HepG2 (cell line): ENCODE measurements around the gene KLHL3.

Experiments
- KMT2B ChIP-seq: IDR thresholded peaks from 2 replicates; pipeline ENCODE4 v1.6.1; 2016; ENCODE audit warnings: missing genetic modification reagents, missing compliant biosample characterization
- POLR2G ChIP-seq: fragments of 200-400 bp; formaldehyde crosslinking; IDR thresholded peaks from 2 replicates; pipeline ENCODE4 v1.6.1; 2018; ENCODE audit warnings: mild to moderate bottlenecking, low read depth, low read length, moderate library complexity
- SMAD1 ChIP-seq: sonication (generic); formaldehyde crosslinking; IDR thresholded peaks from 2 replicates; pipeline ENCODE4 v1.4.0; 2020; ENCODE audit warnings: missing genetic modification reagents, low read depth, mild to moderate bottlenecking, borderline replicate concordance
- TEAD2 ChIP-seq: sonication (generic); formaldehyde crosslinking; IDR thresholded peaks from 2 replicates; pipeline ENCODE4 v1.9.0; 2021; ENCODE audit warnings: missing genetic modification reagents
- ZMYM3 ChIP-seq: sonication (generic); formaldehyde crosslinking; IDR thresholded peaks from 2 replicates; pipeline ENCODE4 v1.5.1; 2020; ENCODE audit warnings: mild to moderate bottlenecking, missing genetic modification reagents
- ZNF251 ChIP-seq: sonication (generic); formaldehyde crosslinking; IDR thresholded peaks from 2 replicates; pipeline ENCODE4 v1.9.0; 2021; ENCODE audit warnings: mild to moderate bottlenecking, missing genetic modification reagents

DNA sequence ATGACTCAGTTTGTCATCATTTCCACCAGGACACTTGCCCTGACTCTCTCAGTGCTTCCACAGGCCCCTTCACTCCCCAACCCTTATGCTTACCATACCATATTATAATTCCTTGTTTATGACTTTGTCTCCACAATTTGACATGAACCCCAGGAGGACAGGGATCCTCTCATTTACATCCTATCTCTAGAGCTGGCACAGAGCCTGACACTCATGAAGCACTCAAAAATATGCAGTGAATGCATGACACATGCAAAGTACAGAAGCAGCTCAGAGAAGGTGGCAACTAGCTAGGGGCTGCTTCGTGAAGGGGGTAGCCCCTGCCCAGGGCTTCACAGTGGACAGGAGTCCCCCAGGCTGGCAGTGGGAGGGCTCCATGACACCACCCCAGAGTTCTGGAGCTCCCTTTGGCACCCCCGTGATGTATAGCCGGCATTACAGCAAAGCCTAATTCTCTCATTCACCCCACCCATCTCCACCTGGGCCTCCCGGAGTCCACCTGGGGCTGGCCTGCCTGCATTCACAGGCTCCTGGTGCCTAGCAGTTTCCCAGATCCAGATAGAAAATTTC is 124.8 kb downstream of the KLHL3 start:
- TF ChIP-seq ZNF251 (CRISPR knock-in tag) = no peak
- no peak for TF ChIP-seq TEAD2 (CRISPR knock-in tag)
- no peak for TF ChIP-seq POLR2G
- no peak for TF ChIP-seq SMAD1
- TF ChIP-seq KMT2B (CRISPR knock-in tag) = no peak
- TF ChIP-seq ZMYM3 (CRISPR knock-in tag) = no peak
